Erythroblast (primary cell): ENCODE data around the gene TBX20.
"Not testable (repeated sequence)": the region's sequence is repeated elsewhere in the genome, so short reads cannot be mapped to it uniquely, and the experiment has no call there.

Source experiments
- DNase-seq, 2 experiments: peaks; one replicate each; lab custom pipeline; 2025; lab: John Stamatoyannopoulos, UW
- GATA1 ChIP-seq: IDR thresholded peaks from 2 replicates; pipeline ENCODE4 v1.6.1; 2011; ENCODE audit warnings: low read depth, mild to moderate bottlenecking, control low read depth, low read length, moderate library complexity
- POLR2A ChIP-seq: IDR thresholded peaks from 2 replicates; pipeline ENCODE4 v1.6.1; 2011; ENCODE audit warnings: mild to moderate bottlenecking, low read length

The TBX20 gene

DNA sequence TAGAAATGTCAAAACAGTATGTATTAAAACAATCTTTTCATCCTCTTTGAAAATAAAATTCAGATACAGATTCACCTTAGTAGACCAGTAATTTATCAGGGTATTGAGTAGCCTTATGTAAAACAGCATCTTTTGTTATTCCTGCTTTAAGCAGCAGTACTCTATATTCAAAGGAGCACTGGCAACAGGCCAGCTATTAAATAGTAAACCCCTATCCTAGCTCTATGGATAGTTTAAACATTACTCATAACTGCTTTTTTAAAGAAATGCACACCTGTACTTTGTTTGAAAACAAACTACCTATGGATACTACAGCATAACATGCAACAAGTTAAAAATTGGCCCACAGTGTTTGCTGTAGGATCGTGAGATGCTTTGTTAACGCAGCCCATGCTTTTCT lies 53.7 kb downstream of the TBX20 start:
- DNase-seq: not testable (repeated sequence)

GRCh38 chr7:35198370-35199140 lies 55.3 kb downstream of the TBX20 start:
- DNase-seq: not testable (repeated sequence)

GRCh38 chr7:35191571-35191970 lies 62.3 kb downstream of the TBX20 start:
- not testable (repeated sequence) for DNase-seq

DNA sequence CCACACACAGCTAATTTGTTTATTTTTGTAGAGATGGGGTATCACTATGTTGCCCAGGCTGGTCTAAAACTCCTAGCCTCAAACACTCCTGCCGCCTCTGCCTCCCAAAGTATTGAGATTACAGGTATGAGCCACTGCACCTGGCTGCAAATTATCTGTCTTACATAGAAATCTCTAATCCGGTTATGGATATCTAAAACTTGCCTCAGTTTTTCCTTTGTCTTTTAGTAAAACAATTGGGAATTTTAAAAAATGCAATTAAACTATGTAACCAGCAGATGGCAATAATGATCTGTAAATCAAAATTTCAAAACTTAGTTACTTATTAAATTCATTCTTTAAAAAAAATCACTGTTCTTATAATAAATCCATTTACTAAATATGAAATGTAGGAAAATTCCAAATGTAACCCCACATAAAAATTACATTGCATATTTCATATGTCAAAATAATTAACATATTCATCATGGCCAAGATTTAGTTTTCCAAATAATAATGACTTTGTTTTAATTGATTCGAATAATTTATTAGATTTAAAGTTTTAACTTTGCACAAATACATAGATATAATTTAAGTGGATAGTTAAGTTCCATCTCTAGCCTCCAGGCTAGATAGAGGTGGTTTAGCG lies 63.6 kb downstream of the TBX20 start:
- not testable (repeated sequence) for DNase-seq

GRCh38 chr7:35186751-35187150 lies 67.1 kb downstream of the TBX20 start:
- peak; percentile 59 to 60 for DNase-seq

DNA sequence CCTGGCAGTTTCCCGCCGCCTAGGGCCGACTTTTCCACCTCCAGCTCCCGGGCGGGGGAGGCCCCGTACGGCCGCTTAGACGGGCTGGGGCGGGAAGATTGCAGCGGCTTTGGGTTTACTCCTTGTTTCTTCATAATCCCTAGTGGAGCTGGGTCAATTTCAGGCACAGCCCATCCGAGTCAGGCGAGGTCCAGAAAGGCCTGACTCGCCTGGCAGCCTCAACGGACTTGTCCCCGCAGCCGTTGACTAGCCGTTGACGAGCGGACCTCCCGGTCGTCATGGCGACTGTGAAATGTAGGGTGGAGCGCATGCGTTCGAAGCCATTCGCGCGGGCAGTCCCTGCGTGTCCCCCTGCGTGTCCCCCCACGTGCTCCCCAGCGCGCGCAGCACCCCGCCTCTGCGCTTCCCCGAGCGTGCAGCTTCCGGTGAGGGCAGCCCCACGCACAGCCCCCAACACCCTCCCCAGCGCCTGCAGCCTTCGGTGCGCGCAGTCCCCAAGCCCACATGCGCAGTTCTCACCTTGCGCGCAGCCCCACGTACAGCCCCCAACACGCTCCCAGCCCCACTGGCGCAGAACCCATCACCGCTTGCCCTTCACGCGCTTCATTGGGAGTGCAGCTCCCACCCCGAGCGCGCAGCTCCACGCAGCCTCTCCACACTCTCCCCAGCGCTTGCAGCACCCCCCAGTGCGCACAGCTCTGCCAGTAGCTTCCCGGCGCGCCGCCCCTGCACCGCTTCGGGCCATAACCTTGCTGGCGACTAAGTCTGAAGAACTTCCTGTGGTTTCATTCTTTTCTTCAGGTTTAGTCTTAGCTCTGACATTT lies 67.8 kb downstream of the TBX20 start:
- no peak for TF ChIP-seq GATA1
- TF ChIP-seq POLR2A: no peak
- peak; percentile 86 to 90 for DNase-seq

GRCh38 chr7:35185578-35185907 lies 68.4 kb downstream of the TBX20 start:
- DNase-seq: not testable (repeated sequence)

DNA sequence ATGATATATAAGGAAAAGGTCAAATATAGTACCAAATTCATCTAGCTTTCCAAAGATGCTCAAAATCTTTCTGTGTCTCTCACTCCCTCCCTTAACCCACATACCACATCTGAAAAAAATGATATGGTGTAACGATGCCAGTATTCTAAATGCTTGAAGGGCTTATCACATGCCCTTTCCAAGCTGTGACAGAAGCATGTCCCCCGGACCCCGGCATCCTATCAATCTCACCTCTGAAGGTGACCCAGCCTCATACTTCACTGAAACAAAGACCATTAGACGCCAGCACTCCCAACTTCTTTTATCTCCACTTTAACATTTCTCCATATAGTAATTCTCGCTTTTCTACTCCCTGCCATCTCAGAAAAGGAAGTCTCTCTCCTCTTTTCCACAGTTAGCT lies 68.9 kb downstream of the TBX20 start:
- peak; percentile 40 to 50 for DNase-seq

DNA sequence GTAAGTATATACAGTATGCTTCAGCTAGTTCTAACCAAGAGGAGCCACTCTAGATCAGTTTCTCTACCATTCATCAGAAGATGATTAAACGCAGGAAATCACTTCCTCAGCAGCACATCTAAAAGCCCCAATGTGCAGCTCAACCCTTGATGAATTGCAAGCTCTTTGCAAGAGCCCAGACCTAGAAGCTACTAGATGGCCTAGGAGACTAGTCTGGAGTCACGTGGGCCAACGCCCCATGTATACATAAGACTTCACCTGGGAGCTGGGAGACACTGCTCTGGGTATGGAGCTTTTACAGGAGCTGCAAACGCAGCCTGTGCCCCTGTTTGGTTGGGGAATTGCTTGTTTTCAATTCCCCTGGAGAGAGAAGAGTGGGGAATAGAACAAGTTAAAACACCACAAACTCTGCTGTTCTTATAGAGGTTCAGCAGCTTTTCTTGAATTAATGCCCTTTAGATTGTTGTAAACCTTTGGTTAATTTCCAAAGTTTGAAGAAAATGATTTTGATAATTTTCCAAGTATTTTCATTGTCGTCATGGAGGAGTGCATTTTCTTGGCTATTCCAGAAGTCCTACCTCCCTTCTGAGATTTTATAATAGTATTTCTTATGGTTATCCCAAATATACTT lies 69.9 kb downstream of the TBX20 start:
- DNase-seq: peak; percentile 55 to 61

DNA sequence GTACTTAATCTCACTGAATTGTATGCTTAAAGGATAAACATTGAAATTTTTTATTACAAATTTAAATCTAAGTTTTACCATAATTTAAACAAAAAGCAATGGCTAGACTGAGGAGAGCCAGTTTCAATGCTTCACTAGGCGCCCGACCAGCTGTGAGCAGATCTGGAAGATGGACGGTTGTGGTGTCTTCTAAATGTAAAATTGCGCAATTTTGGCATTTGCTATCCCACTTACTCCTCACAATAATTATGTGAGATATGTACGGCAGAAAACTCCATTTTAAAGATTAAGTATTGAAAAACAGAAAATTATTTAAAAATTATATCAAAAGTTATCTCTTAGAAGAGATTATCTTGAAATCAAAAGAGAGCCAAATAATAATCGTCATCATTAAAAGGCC lies 73.2 kb downstream of the TBX20 start:
- not testable (repeated sequence) for DNase-seq

DNA sequence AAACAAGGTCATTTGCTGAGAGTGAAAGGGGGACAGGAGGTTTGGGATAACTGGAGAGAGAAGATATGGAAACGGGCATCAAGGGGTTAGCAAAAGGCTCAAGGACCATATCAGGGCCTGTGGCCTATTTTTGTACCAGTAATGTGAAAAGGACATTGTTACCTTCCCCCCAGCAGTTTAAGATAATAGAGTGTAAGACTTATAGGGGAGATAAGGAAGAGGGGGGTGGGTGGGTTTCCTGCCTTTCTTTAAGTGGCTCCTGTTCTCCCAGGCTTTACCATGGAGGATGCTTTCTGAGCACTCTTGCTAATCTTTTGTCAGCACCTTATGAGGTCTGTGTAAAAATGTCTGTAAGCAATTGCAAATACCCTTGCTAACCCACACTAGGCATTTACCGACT lies 80.7 kb downstream of the TBX20 start:
- DNase-seq: peak; percentile 40 to 75

- DNase-seq: peak; percentile 11 to 17
These were observed 81.8 kb downstream of the TBX20 start for GRCh38 chr7:35172131-35172530.

DNA sequence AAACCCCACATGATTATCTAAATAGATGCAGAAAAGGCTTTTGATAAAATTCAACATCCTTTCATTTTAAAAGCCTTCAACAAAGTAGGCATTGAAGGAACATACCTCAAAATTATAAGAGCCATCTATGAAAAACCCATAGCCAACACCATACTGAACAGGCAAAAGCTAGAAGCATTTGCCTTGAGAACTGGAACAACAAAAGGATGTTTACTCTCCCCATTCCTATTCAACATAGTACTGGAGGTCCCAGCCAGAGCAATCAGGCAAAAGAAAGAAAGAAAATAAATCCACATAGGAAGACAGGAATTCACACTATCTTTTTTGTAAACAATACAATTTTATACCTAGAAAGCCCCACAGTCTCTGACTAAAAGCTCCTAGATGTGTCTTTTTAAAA lies 86.2 kb downstream of the TBX20 start:
- not testable (repeated sequence) for DNase-seq

DNA sequence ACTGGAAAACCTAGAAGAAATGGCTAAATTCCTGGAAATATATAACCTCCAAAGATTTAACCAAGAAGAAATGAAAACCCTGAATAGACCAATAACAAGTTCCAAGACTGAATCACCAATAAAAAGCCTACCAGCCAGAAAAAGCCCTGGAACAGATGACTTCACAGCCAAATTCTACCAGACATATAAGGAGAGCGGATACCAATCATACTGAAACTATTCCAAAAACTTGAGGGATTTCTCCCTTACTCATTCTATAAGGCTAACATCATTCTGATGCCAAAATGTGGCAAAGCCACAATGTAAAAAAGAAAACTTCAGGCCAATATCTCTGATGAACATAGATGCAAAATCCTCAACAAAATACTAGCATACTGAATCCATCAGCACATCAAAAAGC lies 86.7 kb downstream of the TBX20 start:
- DNase-seq: not testable (repeated sequence)

DNA sequence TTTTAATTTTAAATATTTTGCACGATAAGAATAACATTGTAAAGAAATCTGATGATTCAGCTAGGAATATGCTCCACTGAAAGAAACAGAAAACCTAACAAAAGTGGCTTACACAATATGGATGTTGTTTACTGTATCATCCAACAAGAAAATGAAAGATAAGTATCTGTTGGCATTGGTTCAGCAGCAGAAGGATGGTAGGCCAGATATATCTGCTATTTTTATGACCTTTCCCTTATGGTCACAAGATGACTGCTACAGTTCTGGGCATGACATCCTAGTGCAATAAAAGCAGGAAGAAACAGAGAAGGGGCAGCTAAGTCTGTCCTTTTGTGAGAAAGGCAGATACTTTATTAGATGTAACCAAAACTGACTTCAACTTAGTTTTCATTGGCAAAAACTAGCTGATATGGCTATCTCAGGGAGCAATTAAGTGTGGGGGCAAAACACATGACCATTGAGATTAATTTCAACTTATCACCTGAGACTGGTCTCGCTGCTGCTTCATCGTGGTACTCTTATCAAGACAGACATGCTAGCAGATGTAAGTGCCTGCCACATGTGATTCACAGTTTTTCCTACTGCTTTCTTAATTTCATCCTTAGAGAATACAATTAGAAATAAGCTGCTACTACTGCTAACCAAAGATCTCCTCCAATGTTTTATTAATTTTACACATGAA lies 92.7 kb downstream of the TBX20 start:
- peak; percentile 79 to 92 for DNase-seq
